Activated naive CD8-positive, alpha-beta T cell treated with anti-CD3 and anti-CD28 coated beads for 36 hours (primary cell): ENCODE results near the gene P4HB. TPM values are rescaled to one million over a fixed set of nuclear protein-coding genes. Genes with fewer than 3 reads are reported as not detected.

Experiments used
- DNase-seq: peaks from one replicate; pipeline ENCODE4 v3.0.0; 2021
- H3K27ac Mint-ChIP-seq: one replicate; pipeline ENCODE4 v1.8.0; 2022; ENCODE audit warnings: mild to moderate bottlenecking, moderate library complexity, mixed read lengths
- H3K27me3 Mint-ChIP-seq: one replicate; pipeline ENCODE4 v1.8.0; 2022; ENCODE audit warnings: mild to moderate bottlenecking, mixed read lengths
- H3K36me3 Mint-ChIP-seq: one replicate; pipeline ENCODE4 v1.8.0; 2021; ENCODE audit warnings: mild to moderate bottlenecking, mixed read lengths
- H3K4me1 Mint-ChIP-seq: one replicate; pipeline ENCODE4 v1.8.0; 2021; ENCODE audit warnings: mixed read lengths
- H3K4me3 Mint-ChIP-seq: one replicate; pipeline ENCODE4 v1.8.0; 2022; ENCODE audit warnings: mild to moderate bottlenecking, moderate library complexity, mixed read lengths
- H3K9me3 Mint-ChIP-seq: one replicate; pipeline ENCODE4 v1.8.0; 2022; ENCODE audit warnings: mixed read lengths
- total RNA-seq, 2 experiments: library from RNA; stranded (reverse); gene quantifications; one replicate each; pipeline ENCODE4 v1.2.3, GENCODE V29; 2021

P4HB gene
- total RNA-seq, 2 experiments from 2014 or later: 395 to 405 TPM

DNA sequence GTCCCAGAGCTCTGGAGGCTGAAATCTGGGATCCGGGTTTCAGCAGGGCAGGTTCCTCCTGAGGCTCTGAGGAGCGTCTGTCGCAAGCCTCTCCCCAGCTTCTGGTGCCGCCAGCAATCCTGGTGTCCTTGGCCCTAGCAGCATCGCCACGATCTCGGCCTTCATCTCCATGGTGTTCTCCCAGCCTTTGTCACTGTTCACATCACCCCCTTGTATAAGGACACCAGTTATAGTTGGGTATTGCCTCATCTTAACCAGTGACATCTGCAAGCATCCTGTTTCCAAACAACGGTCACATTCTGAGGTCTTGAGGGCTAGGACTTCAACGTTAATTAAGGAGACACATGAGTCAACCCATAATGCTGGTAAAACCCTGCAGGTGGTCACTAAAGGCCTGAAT is 22.7 kb downstream of the P4HB start:
- H3K27ac Mint-ChIP-seq: no peak overlapping the region
- H3K9me3 Mint-ChIP-seq: no peaks in the 10 kb centered on the region
- no peaks in the 10 kb centered on the region for H3K36me3 Mint-ChIP-seq
- no peak for DNase-seq
- no peaks in the 10 kb centered on the region for H3K27me3 Mint-ChIP-seq
- no peaks in the 10 kb centered on the region for H3K4me1 Mint-ChIP-seq
- H3K4me3 Mint-ChIP-seq: no peak overlapping the region

DNA sequence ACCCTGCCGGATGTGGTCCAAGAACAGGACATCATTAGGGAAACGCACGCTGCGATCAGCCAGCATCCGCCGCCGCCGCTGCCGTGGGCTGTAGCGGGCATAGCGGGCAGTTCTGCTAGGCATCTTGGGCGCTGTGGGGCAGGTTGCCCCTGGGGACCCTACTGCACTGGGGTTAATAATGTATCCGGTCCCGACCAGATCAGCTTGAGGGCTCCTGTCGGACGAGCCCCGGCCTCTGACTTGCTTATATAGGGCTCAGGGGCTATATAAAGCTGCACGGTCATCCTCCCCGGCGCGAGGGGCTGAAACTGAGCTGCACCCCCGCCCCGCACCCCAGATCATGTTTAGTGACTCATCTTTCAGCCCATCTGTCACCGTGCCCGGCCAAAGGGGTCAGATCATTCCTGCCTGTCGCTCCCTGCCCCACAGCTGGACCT is 25.5 kb downstream of the P4HB start, which contains the start of gene PPP1R27:
PPP1R27 (minus strand) TSS at position 220 of the 437 bp plus-strand sequence; CDS start at position 123, 97 bp downstream.
- peaks cover 11% of the 10 kb centered on the region for H3K4me1 Mint-ChIP-seq
- no peak for DNase-seq
- no peaks in the 10 kb centered on the region for H3K27me3 Mint-ChIP-seq
- H3K4me3 Mint-ChIP-seq: peak within 1 kb of the TSS; percentile 87
- H3K36me3 Mint-ChIP-seq: no peaks in the 10 kb centered on the region
- no peaks in the 10 kb centered on the region for H3K9me3 Mint-ChIP-seq
- H3K27ac Mint-ChIP-seq: peak within 1 kb of the TSS; percentile 89

DNA sequence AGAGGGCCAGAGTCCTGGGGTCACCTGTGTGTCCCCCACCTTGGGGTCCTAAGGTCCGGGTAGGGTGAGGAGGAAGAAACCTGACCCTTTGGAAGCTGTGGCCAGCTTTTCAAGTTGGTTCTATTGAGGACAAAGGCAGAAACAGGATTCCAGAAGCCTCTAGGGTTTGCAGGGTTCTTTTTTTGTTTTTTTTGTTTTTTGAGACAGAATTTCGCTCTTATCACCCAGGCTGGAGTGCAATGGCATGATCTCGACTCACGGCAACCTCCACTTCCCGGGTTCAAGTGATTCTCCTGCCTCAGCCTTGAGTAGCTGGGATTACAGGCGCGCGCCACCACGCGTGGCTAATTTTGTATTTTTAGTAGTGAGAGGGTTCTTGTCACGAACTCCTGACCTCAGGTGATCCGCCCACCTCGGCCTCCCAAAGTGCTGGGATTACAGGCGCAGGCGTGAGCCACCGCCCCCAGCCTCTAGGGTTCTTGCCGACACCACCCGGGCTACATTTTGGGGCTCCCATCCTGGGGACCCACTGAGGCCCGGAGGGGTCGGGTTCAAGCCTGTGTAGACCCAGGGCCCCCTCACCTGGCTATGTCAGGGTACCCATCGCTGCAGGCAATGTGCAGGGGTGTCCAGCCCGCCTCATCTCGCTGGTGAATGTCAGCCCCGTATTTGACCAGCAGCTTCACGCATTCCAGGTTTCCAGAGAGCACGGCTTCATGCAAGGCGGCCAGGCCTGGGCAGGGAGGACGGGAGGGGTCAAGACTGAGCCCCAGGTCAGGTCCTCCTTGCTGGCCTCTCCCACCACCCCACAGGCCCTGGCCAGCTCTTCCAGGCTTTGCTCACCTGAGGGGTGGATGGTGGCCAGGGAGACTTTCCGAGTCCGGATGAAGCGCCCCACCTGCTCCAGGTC is 26.2 kb downstream of the P4HB start:
- peak overlapping the region; percentile 87 for H3K4me3 Mint-ChIP-seq
- peak overlapping the region; percentile 89 for H3K27ac Mint-ChIP-seq
- peaks cover 13% of the 10 kb centered on the region for H3K4me1 Mint-ChIP-seq
- no peaks in the 10 kb centered on the region for H3K36me3 Mint-ChIP-seq
- H3K9me3 Mint-ChIP-seq: no peaks in the 10 kb centered on the region
- DNase-seq: no peak
- H3K27me3 Mint-ChIP-seq: no peaks in the 10 kb centered on the region

DNA sequence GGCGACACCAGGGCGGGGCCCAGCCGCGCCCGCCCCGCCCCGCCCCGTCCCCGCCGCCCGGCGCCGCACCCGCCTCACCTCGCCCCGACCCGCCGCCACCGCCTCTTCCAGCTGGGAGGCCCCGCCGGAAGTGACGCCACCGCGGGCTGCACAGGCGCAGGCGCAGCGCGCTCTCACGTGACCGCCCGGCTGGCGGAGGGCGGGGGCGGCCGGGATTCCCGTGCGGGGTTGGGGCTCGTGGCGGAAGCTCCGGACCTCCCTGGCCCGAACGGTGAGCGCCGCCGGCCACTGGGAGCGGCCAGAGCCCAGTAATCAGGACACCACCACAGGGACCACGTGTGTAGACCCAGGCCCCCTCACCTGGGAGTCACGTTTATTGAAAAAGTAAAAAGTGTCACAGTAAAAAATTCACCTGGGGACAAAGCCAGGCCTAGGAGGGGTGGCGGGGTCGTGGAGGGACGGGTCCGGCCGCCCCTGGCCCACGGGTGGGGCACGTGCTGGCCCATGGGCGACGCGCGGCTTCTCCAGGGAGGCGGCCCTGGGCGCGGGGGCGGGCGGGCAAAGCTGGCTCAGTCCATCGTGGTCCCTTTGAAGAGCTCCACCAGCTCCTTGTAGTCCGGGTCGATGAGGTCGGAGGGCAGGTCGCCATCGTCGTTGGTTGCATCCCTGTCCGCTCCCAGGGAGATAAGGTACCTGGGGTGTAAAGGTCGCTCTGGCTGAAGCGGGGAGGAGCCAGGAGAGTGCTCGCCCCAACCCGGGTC is 27.0 kb downstream of the P4HB start, which contains the start of gene MCRIP1:
MCRIP1 (minus strand) TSS at position 132 of the 761 bp plus-strand sequence. CDS start 8,785 bp downstream, outside the sequence.
- H3K27ac Mint-ChIP-seq: peak within 1 kb of the TSS; percentile 93
- H3K36me3 Mint-ChIP-seq: no peaks in the 10 kb centered on the region
- H3K9me3 Mint-ChIP-seq: no peaks in the 10 kb centered on the region
- no peaks in the 10 kb centered on the region for H3K27me3 Mint-ChIP-seq
- H3K4me3 Mint-ChIP-seq: peak within 1 kb of the TSS; percentile 87
- peak; percentile 99 for DNase-seq
- H3K4me1 Mint-ChIP-seq: peaks cover 15% of the 10 kb centered on the region

DNA sequence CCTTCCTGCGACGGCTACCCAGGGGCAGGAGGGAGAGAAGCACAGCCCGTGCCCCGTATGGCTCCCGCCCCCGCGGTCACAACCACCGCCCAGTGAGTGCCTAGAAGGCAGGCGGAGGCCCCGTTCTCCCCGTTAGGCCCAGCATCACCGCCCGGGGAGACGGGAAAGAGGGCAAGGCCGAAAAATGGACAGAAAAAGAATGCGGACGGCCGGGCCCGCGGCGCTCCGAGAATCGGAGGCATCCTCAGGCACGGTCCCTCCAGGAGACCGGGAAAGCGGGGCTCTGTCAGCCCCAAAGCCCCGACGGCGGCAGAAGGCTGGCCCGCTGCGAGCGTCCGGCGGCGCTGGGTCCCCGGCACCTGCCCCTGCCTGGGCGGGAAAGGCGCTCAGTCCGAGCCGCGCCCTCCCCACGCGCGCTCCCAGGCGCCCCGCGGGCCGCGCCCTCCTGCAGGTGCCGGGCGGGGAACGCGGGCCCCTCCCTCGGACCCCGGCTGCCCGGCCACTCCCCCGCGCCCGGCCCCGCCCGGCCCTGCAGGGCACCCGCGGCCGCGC is 27.7 kb downstream of the P4HB start:
- no peaks in the 10 kb centered on the region for H3K36me3 Mint-ChIP-seq
- H3K27me3 Mint-ChIP-seq: no peaks in the 10 kb centered on the region
- H3K9me3 Mint-ChIP-seq: no peaks in the 10 kb centered on the region
- DNase-seq: peak; percentile 66
- peak overlapping the region; percentile 93 for H3K27ac Mint-ChIP-seq
- peaks cover 15% of the 10 kb centered on the region for H3K4me1 Mint-ChIP-seq
- peak overlapping the region; percentile 85 for H3K4me3 Mint-ChIP-seq

GRCh38 chr17:81831957-81832607 is 28.3 kb downstream of the P4HB start:
- Mint-ChIP-seq H3K4me3 (peak overlapping the region; percentile 85), H3K27me3 (no peaks in the 10 kb centered on the region), H3K4me1 (peaks cover 15% of the 10 kb centered on the region), H3K27ac (peak overlapping the region; percentile 93), H3K9me3 (no peaks in the 10 kb centered on the region), H3K36me3 (no peaks in the 10 kb centered on the region)
- peak; percentile 60 for DNase-seq

DNA sequence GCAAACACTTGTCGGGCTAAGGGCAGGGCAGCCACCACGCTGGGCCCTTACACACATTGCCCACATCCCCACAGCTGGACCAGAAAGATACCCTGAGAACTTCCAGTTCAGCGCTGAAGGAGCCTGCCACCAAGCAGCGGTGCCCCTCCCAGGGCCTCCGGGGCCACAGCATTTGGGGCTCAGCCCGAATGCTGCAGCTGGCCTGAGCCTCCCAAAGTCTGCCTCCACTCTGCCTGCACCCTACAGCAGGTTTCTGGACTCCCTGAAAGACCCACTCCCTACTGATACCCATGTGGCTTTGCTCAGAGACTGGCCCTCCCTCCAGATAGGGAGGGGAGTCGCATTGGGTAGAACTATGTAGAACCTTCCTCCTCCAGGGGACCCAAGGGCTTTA is 28.8 kb downstream of the P4HB start:
- peak overlapping the region; percentile 93 for H3K27ac Mint-ChIP-seq
- DNase-seq: no peak

DNA sequence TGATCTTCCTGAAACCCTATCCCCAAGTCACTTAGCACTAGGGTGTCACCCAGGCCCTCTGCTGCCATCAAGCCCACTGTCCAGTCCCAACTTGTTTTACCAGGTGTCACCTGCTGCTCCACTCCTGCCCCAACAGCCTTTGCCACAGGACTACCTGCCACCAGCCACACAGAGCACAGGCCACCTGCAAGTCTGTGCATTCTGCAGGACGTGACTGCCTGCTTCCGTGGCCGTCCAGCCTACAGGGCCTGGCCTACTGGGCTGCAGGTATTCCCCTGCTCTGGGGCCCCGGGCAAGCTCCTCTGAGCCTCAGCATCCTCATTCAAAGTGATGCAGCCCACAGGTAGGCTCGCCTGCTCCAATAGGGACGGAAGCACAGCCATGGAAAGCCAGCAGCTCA is 30.5 kb downstream of the P4HB start:
- no peak overlapping the region for H3K27ac Mint-ChIP-seq
- no peak for DNase-seq
- no peak overlapping the region for H3K4me3 Mint-ChIP-seq
- H3K9me3 Mint-ChIP-seq: no peaks in the 10 kb centered on the region
- no peaks in the 10 kb centered on the region for H3K27me3 Mint-ChIP-seq
- no peaks in the 10 kb centered on the region for H3K36me3 Mint-ChIP-seq
- H3K4me1 Mint-ChIP-seq: peaks cover 15% of the 10 kb centered on the region

More for the DNA sequence above, 28.8 kb downstream of the P4HB start:
- H3K4me1 Mint-ChIP-seq: peaks cover 15% of the 10 kb centered on the region
- no peaks in the 10 kb centered on the region for H3K9me3 Mint-ChIP-seq
- no peaks in the 10 kb centered on the region for H3K27me3 Mint-ChIP-seq
- H3K36me3 Mint-ChIP-seq: no peaks in the 10 kb centered on the region
- H3K4me3 Mint-ChIP-seq: peak overlapping the region; percentile 85

DNA sequence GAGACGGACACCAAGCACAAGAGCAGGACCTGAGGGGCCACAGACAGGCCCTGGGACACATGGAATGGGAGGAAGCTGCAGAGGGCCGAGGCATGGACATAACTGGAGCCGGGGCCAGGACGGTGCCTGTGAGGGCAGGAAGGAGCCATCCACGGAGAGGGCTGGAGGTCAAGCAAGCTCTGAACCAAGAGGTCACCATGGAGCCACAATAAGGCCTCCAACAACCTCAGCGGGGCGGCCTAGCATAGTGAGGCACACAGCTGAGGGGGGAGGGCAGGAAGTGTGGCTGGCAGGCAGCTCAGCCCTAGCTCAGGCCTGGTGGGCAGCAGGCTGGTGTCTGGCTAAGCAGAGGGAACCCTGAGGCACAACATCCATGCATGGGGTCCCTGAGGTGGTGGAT is 31.7 kb downstream of the P4HB start:
- Mint-ChIP-seq H3K4me3 (no peak overlapping the region), H3K4me1 (peaks cover 15% of the 10 kb centered on the region), H3K27ac (no peak overlapping the region), H3K36me3 (peaks cover under 1% of the 10 kb centered on the region), H3K27me3 (no peaks in the 10 kb centered on the region), H3K9me3 (no peaks in the 10 kb centered on the region)
- no peak for DNase-seq

- Mint-ChIP-seq H3K4me1 (peaks cover 5% of the 10 kb centered on the region), H3K9me3 (no peaks in the 10 kb centered on the region), H3K36me3 (peaks cover 2% of the 10 kb centered on the region), H3K27ac (no peak overlapping the region), H3K4me3 (no peak overlapping the region), H3K27me3 (no peaks in the 10 kb centered on the region)
- no peak for DNase-seq
These were observed 34.4 kb downstream of the P4HB start for GRCh38 chr17:81825841-81826466.

- no peak for DNase-seq
- no peak overlapping the region for H3K27ac Mint-ChIP-seq
- H3K4me3 Mint-ChIP-seq: no peak overlapping the region
- H3K9me3 Mint-ChIP-seq: no peaks in the 10 kb centered on the region
- peaks cover 2% of the 10 kb centered on the region for H3K36me3 Mint-ChIP-seq
- no peaks in the 10 kb centered on the region for H3K27me3 Mint-ChIP-seq
- peaks cover 3% of the 10 kb centered on the region for H3K4me1 Mint-ChIP-seq
These were observed 35.7 kb downstream of the P4HB start for GRCh38 chr17:81824595-81824994.

DNA sequence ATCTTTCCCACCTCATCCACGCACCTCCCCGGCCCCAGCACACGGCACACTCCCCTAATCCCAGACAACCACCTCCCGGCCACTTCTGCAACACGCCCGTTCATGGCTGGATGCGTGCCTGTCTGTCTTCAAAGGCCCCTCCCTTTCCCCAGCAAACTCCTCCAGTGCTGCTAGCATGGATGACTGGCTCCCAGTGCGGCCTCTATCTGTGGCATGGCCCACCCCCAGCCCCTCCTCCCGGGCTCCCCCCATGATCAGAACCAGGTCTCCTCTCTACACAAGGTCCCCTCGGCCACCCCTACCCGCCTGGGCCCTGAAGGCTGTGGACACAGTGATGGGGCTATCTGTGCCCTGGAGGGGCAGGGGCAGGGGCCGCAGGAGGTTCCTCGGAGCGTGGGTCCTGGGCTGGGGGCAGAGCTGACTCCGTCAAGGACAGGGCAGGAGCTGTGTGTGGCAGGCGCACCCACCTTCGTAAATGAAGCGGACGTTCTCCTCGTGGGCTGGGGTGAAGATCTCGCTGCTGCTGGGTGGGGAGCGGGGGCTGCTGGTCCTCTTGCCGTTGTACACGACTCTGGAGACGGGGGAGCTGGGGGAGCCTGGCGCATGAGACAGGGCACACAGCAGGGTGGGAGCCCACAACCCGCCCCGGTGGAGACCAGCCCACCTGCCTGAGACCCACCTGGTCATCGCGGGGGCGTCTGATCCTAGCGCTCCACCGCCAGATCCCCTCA is 36.4 kb downstream of the P4HB start:
- Mint-ChIP-seq H3K27ac (no peak overlapping the region), H3K4me3 (no peak overlapping the region)

DNA sequence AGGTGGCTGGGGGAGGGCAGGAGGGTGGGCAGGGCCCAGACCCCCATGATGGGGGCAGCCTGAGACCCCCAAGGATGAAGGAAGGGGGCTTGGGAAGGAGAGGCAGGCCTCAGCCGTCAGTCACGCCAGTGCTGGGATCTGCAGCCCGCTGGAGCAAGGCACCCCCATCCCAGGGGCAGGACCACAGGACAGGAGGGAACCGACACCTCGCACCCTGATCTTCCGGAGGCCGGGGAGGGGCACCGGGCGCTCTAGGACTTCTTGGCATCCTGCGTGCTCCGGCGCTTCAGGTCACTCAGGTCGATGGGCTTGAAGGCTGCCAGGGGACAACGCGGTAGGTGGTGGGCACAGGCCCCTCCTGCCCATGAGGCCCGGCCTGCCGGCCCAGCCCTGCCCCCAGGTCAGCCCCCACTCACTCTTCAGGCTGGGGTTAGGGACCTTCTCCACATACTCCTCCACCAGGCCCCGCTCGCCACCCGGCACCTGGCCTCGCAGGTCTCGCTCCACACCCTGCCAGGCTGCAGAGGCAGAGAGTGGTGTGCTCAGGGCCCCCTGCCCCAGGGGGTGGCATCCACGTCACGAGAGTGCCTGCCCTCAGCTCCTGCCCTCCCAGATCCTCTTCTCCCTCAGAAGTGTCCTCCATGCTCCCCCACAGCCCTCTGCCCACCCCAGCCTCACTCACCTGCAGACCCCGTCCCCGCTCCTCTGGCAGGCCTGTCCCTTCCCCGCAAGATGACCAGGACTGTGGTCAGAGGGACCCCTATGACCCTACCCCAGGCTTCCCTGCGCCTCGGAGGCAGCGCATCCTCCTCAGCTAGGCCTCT is 37.1 kb downstream of the P4HB start:
- no peaks in the 10 kb centered on the region for H3K27me3 Mint-ChIP-seq
- H3K4me1 Mint-ChIP-seq: no peaks in the 10 kb centered on the region
- H3K27ac Mint-ChIP-seq: no peak overlapping the region
- no peaks in the 10 kb centered on the region for H3K9me3 Mint-ChIP-seq
- peaks cover 2% of the 10 kb centered on the region for H3K36me3 Mint-ChIP-seq
- DNase-seq: no peak
- no peak overlapping the region for H3K4me3 Mint-ChIP-seq

More for the DNA sequence above, 36.4 kb downstream of the P4HB start:
- Mint-ChIP-seq H3K9me3 (no peaks in the 10 kb centered on the region), H3K27me3 (no peaks in the 10 kb centered on the region), H3K36me3 (peaks cover 2% of the 10 kb centered on the region), H3K4me1 (peaks cover 3% of the 10 kb centered on the region)
- DNase-seq: no peak
